GM19452 (cell line): Measurements from ENCODE around the gene RBP4.

Experiments
- ATAC-seq: cut with Tn5 transposase; IDR thresholded peaks from one replicate; pipeline ENCODE4 v1.9.1; 2021; ENCODE audit not compliant: unreplicated experiment

The RBP4 gene

DNA sequence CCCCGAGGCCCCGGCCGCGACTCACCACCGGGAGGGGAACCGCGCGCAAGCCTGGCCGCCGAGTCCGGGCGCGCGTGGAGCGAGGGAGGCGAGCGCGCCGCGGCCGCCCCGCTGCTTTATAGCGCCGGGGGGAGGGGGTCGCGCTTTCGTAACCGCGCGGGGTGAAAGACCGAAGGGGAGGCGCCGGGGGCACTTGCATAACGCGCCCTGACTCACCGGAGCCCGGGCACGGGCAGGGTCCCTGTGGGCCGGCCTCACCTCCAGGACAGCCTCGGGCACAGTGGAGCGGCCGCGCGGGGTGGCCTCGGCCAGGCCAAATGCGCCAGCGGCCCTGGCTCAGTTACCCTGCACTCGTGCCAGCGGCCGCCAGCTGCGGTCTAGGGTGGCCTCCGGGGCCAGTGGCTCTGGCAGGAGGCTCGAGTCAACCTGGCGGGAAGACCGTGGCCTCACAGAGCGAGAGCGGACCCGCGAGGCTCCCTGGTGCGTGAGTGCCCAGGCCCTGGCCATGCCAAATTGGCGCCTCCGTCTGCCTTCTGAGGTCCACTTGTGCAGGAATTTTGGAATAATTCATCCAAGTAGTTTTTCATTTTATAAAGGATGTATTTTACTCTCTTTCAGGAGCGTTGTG, at the start of gene RBP4:
Gene RBP4, minus strand, starts transcription at position 90 of the 628 bp plus-strand sequence. CDS start 207 bp downstream, outside the sequence.
- ATAC-seq, result no peak

- no peak for ATAC-seq
Measured at GRCh38 chr10:93639791-93640190, 38.8 kb upstream of the RBP4 start.

DNA sequence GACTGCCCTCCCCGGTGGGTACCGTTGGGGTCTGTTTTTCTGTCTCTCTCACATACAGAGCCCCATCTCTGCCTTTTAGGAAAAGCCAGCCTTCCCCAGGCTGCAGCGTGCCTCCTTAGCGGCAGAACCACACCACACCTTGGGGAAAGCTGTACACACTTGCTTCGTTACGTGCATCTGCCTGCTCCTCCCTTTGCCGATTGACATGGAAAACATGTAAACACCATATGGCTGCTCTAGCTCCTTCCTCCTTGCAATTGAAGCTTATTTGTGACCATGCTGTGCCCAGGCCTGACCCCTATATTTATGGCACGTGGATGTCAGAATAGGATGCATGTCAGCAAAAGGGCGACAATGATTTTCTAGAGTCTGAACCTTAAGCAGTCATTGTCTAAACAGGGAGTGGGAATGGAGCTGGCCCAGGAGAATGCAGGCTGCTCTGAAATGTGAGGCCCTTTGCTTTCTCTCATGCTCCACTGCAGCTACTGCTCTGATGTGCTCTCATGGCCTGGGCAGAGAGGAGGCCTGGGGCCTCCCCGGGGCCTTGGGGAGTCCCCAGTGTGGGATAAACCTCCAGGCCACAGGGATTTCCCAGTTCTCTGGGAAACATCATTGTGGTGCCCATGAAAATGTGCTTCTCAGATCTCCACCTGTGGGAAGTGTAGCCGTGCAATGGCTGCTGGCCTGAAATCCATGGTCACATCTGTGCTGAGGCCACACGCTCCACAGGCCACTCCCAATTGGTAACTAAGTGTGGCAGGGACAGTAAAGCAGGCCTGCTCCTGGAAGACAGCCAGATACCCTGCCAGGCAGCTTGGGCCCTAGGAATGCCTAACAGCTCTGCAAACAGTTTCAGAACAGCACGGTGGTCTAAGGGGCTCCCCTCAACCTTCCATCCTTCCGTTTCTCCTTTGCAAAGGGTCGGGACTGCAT, 29.9 kb upstream of the RBP4 start:
- no peak for ATAC-seq

GRCh38 chr10:93629647-93630305, 28.7 kb upstream of the RBP4 start:
- ATAC-seq, result no peak

GRCh38 chr10:93628858-93629257, 27.8 kb upstream of the RBP4 start:
- no peak for ATAC-seq

- ATAC-seq, result no peak
Measured at GRCh38 chr10:93622942-93623341, 21.9 kb upstream of the RBP4 start.

GRCh38 chr10:93620925-93621324, 19.9 kb upstream of the RBP4 start:
- ATAC-seq, result no peak

DNA sequence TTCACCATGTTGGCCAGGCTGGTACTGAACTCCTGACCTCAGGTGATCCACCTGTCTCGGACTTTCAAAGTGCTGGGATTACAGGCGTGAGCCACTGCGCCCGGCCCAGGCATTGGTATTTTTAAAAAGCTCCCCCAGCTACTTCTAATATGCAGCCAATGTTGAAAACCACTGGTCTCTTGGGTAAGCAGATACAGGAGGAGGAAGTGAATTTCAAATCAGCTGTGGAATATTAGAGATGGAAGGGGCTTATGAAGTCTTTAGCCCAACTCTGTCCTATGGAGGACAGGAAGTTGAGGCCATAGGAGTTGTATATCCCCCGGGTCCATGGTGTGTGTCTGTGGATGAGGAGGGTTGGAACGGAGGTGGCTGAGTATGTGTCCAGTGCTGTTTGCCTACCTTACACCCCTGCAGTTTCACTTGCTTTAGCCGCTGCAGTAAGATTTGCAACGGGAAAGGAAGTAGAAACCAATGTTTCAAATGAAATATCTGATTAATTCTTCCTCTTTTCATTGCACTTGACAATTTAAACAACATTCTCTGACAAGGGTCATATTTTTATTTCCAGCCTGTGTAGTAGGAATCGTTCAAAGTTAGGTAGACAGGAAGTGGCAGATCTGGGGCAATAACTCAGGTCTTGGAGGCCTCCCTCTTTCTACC, 14.7 kb upstream of the RBP4 start:
- ATAC-seq, result no peak

- no peak for ATAC-seq
Measured at GRCh38 chr10:93614101-93614825, 13.2 kb upstream of the RBP4 start.

- no peak for ATAC-seq
Measured at GRCh38 chr10:93613126-93613525, 12.1 kb upstream of the RBP4 start.

- ATAC-seq, result no peak
Measured at GRCh38 chr10:93612311-93612710, 11.3 kb upstream of the RBP4 start, which contains the start of gene PDE6C. Gene PDE6C (plus strand): TSS chr10:93612537. CDS start chr10:93612726, 189 bp downstream.

DNA sequence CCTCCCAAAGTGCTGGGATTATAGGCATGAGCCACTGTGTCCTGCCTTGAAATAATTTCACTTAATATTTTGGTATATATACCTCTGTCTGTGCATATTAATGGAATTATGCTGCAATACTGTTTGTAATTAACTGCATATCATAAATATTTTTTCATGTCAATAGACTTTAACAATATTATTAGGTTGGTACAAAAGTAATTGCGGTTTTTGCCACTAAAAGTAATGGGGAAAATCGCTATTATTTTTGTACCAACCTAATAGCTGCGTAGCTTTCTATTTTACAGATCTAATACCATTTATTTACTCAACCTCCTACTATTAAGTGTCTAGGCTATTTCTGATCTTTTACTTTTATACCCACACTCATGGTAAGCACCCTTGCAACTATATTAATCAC, 7.4 kb upstream of the RBP4 start:
- no peak for ATAC-seq

GRCh38 chr10:93604146-93604545, 3.1 kb upstream of the RBP4 start:
- ATAC-seq, result no peak

DNA sequence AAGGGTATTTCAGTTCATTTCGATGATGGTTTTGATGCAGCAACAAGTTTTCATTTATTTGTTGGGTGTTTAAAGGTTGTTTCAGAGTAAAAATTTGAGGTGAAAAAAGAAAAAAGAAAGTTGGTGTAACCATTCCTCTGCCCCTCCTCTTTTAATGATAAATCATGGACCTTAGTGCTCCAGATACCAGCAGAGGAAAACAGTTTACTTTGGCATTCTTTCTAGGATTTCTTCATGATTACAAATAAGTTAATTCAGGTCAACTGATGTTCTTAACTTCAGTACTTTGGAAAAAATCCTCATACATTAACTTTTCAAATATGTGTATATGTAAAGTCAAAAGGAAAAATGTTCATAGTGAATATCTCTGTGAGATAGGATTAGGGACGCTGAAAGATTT, 2.0 kb upstream of the RBP4 start:
- no peak for ATAC-seq

DNA sequence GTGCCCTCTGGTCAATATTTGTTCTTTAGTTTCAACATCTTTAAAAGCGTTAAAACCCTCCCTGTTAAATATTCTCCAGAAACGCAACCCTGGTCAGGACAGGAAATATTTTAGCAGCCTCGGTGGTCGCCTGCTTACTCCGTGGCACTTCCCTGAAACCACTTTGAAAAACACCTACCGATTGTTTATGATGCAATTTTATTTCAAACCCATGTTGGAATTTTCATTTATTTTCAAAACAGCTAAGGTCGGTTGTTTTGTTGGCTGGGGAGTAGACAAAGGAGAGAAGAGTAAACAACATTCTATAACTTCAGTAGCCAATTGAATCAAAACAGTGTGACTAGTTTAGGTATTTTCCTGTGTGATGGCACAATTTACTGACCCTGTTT, 733 bp upstream of the RBP4 start:
- no peak for ATAC-seq

DNA sequence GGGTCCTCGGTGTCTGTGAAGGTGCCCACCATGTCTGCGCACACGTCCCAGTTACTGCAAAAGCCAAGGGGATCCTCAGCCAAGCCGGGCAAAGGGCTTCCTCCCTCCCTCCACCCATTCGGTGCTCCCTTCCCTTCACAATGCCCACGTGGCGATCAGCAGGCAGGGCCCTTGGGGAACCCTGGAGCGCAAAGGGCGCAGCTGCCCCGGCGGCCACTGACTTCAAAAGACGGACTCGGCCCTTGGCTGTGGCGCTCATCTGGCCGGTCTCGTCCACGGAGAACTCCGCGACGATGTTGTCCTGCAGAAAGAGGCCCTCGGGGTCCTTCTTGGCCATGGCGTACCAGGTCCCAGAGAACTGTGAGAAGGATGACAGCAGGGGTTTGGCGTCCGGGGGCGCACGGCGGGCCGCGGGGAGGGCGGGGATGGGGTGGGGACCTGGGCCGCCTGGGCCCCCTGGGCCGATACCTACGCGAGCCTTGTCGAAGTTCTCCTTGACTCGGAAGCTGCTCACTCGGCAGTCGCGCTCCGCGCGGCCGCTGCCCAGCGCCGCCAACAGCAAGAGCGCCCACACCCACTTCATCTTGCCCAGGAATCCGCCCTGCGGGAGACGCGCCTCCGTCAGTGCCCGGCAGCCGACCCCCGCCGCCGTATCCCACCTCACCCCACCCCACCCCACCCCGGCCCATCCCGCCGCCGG, 439 bp downstream of the RBP4 start:
- ATAC-seq, result no peak

DNA sequence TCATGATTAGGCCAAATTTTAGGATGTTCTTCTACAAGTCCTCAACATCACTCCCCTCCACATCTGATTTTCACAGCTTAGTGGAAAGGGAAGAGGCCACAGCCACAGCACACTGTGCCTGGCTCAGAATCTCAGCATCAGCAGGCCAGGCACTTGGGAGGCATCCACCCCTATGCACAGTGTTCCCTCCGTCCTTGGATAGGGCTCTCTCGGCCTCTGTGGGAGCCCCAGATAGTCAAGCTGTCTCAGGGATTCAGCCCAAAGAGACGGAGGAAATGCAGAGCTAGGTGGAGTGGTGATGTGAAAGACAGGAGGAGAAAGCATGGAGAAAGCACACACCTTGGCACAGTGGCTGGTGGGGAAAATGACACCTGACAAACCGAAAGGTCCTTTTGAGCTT, 1.3 kb downstream of the RBP4 start:
- ATAC-seq, result no peak

- no peak for ATAC-seq
Measured at GRCh38 chr10:93599335-93599734, 1.7 kb downstream of the RBP4 start.

GRCh38 chr10:93598157-93598556, 2.9 kb downstream of the RBP4 start:
- ATAC-seq, result no peak

DNA sequence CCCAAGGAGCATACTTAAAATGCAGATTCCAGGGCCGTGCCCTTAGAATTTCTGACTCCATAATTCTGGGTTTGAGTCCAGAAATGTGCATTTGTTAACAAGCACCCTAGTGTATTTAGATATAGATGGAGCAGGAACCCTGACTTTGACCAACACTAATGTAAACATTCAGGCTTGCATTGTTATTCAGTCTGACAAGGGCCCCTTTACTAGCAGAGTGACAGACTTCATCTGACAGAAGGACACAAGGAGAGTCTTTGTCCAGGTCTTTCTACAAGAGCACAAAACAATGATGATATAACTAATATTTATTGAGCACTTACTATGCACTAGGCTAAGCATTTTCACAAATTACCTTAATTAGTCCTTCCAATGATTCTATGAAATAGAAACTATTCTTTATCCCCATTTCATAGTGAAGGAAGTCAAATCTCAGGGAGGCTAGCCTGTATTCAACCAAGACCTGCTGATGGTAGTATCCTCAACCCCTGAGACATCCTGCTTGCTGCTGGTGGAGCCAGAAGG, 3.9 kb downstream of the RBP4 start:
- no peak for ATAC-seq
